Heart left ventricle (tissue), 16 donors: ENCODE measurements around the gene UBA6. TPM values are rescaled to one million over a fixed set of nuclear protein-coding genes. Genes with fewer than 3 reads are reported as not detected.

Source experiments
- ATAC-seq, 4 donors: fragments of 200-7000 bp; cut with Tn5 transposase; one replicate each; pipeline ENCODE4 v1.9.1; 2020 to 2022; ENCODE audit warnings: moderate library complexity in 4 of 4, mild to moderate bottlenecking in 3 of 4, moderate number of reproducible peaks in 1 of 4
- DNase-seq, 5 donors: peaks; one replicate each; pipeline ENCODE4 v3.0.0-alpha.2; 2020
- H3K27ac ChIP-seq, 12 donors: fragments of 200-600 bp; sonication (generic) in 4 of 12; one replicate each; pipeline versions ENCODE4 v1.5.0 to v1.8.0; 2016 to 2022; ENCODE audit warnings: mild to moderate bottlenecking in 2 of 12
- H3K27me3 ChIP-seq, 9 donors: fragments of 200-600 bp; sonication (generic) in 2 of 9; one replicate each; pipeline versions ENCODE4 v1.5.1 to v1.8.0; 2016 to 2022; ENCODE audit warnings: mild to moderate bottlenecking in 3 of 9
- H3K36me3 ChIP-seq, 9 donors: fragments of 200-600 bp; sonication (generic) in 2 of 9; one replicate each; pipeline versions ENCODE4 v1.5.0 to v1.8.0; 2018 to 2022; ENCODE audit warnings: mild to moderate bottlenecking in 2 of 9
- H3K4me1 ChIP-seq, 12 donors: fragments of 200-600 bp; sonication (generic) in 4 of 12; one replicate each; pipeline versions ENCODE4 v1.5.0 to v1.8.0; 2016 to 2022; ENCODE audit warnings: mild to moderate bottlenecking in 3 of 12
- H3K4me3 ChIP-seq, 12 donors: fragments of 200-600 bp; sonication (generic) in 4 of 12; one replicate each; pipeline versions ENCODE4 v1.5.0 to v1.8.0; 2017 to 2022; ENCODE audit warnings: mild to moderate bottlenecking in 9 of 12, moderate library complexity in 4 of 12
- H3K9me3 ChIP-seq, 12 donors: fragments of 200-600 bp; sonication (generic) in 4 of 12; one replicate each; pipeline versions ENCODE4 v1.5.0 to v1.8.0; 2016 to 2022; ENCODE audit warnings: mild to moderate bottlenecking in 1 of 12
- POLR2A ChIP-seq, 2 donors: fragments of 450-650 bp; IDR thresholded peaks; one replicate each; pipeline ENCODE4 v1.6.1; 2017; ENCODE audit warnings: antibody characterized with exemption in 2 of 2, mild to moderate bottlenecking in 2 of 2, moderate library complexity in 2 of 2
- WGBS, 4 donors: extraction: QIAGEN DNeasy Blood & Tissue Kit in 2 of 4; methylation state at CpG; one replicate each; pipeline versions ENCODE4 v1.1.5 to v1.1.7; 2013 to 2018; 5-methylcytosine and 5-hydroxymethylcytosine counted together
- intact Hi-C, 10 donors: fragments of 100-400 bp; cut with DNase I; formaldehyde crosslinking; loops; one replicate each; pipeline versions ENCODE4 v1.11.1 to v1.14.2; 2022
- long read RNA-seq, 3 donors: library from polyadenylated mRNA; unstranded; transcript quantifications; one replicate each; pipeline ENCODE4 v2.0.0, GENCODE V29; 2020 to 2021
- polyA plus RNA-seq, 2 donors: library from polyadenylated mRNA; stranded (reverse); fragments of 200-250 nt; gene quantifications; one replicate each; pipeline ENCODE4 v1.2.3, GENCODE V29; 2013
- total RNA-seq, 9 donors: library from RNA; depleted of rRNA in 2 of 9; stranded (reverse); fragments of >200 nt in 2 of 9; fragmentation: NEBNext Ultra II Directional in 3 of 9; extraction: Animal tissue kit (Norgen Biotek cat#: 25700) in 3 of 9; gene quantifications; one replicate each; pipeline versions ENCODE4 v1.1.0 to v1.2.4, GENCODE V29; 2016 to 2023
- TF ChIP-seq, protein P1 (sequence below), 12 donors: fragments of 200-600 bp; sonication (generic) in 4 of 12; IDR thresholded peaks; one replicate each; pipeline versions ENCODE4 v1.5.0 to v1.8.0; 2018 to 2022; ENCODE audit warnings: antibody characterized with exemption in 12 of 12, mild to moderate bottlenecking in 5 of 12
- donor health status: ischemic (EF 13 %, LVEDD 7.1; RV severe dilation, severe dysfunction).
- donor health status: healthy with polysubstance abuse.
- donor health status: DM: no; HTN: yes; CAD: no.
- donor health status: DM: no; HTN: no; CAD: no.
- donor health status: ischemic (EF 25% LVEDD 6.9; RV normal size, moderate dysfunction).
- donor health status: ischemic (EF 25% LVEDD 5.7; RV mildly dilated, moderate dysfunction).
- donor health status: healthy.
- donor health status: DM: yes; HTN: yes; CAD: no.
- donor health status: ischemic (EF 35%, LVEDD 5.7; RV mildly dilated, moderate dysfunction).
- donor health status: nonischemic (EF 11% LVEDD 7.7; RV severe dilation, severe dysfunction).
- donor health status: DM: yes; HTN: yes; CAD: no.
- donor health status: PGD.
- donor health status: ischemic (EF 29% LVEDD 5.4; RV normal size, mild dysfunction).
- donor health status: nonischemic (EF 23%, LVEDD 6.1; RV moderate dilation, normal function).

Gene UBA6
- total RNA-seq (10 to 100 TPM; 15.2 to 35.3 (median 20.4) TPM), polyA plus RNA-seq (10 to 100 TPM in 1 of 2 donors, 1 to 10 TPM in 1; 3.1 to 17.2 TPM)
- long read RNA-seq, donor 1, full-length matches to known transcripts: 8 of 9 reads
- long read RNA-seq, donor 1, partial matches to known transcripts: 1 of 9 reads
- long read RNA-seq, donor 1, other reads (novel, unspliced or antisense): 0 of 9 reads
- long read RNA-seq, donor 2, full-length matches to known transcripts: 6 of 9 reads
- long read RNA-seq, donor 2, partial matches to known transcripts: 2 of 9 reads
- long read RNA-seq, donor 2, other reads (novel, unspliced or antisense): 1 of 9 reads
- long read RNA-seq, donor 3, full-length matches to known transcripts: 10 of 11 reads
- long read RNA-seq, donor 3, partial matches to known transcripts: 0 of 11 reads
- long read RNA-seq, donor 3, other reads (novel, unspliced or antisense): 1 of 11 reads

DNA sequence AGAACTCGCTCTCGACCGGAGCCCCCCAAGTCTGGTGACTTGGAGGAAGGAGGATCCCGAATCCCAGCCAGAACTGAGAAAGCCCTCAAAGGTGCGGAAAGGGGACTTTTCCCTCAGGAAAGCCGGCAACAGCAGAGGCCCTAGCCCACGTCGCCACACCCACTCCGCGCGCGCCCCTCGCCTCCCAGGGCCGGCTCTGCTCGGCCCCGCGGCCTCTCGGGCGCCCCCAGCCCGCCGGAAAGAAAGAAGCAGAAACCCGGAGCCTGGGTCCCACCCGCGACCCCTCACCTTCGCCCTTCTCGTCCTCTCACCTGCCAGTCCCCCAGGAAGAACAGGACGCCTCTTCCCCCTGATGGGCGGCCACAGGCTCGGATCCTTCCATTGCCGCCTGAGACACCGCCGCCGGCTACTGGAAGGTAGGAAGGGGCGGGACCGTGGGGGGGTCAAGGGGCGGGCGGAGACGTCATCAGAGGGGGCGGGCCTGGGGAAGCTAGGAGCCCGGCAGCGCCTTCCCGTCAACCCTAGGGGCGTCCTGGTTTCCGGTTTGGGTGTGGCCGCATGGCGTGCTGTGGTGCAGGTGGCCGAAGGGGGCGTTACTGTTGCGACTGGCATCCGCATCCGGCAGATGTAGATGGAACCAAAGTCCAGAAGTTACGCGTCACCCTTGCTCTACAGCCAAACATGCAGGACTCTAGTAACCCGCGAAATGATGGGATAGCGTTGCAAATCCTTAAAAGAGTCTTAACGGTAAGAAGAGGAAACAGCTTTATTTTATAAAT, at the start of gene UBA6:
Gene UBA6, minus strand, starts transcription at position 418 of the 779 bp plus-strand sequence. Its CDS starts 36 bp downstream, at position 382.
- intact Hi-C loops: loop anchor here in 1 of 10 donors (1.0 kb wide), 1 partner anchor 156 kb away; the partner anchor contains the start of gene CENPC
- 0 to 1% (median 1%) methylated on average over 38 to 57 of the region's 57 CpGs for WGBS, 4 donors
- peak; percentile 100 for ATAC-seq

DNA sequence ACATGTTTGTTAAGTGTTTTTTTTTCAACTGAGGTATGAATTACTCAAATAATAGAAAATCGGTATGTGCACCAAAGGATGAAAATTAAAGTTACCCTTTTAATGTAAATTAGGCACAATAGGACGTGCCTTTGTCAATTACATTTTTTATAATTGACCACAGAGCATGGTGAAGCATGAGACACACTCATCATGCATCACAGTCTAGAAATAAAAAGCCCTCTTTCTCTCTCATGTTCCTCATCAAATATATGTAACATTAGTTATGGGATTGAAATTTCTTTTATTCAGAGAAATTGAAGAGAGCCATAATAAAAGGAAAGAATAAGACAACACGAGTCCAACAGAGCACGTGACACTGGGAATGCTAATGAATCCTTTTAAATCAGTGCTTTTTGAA, 49.7 kb upstream of the UBA6 start:
- no peaks in the 10 kb centered on the region for H3K9me3 ChIP-seq
- H3K27ac ChIP-seq: no peak overlapping the region
- 90 to 93% (median 91%) methylated on average over 4 of the region's 4 CpGs for WGBS, 4 donors
- no peaks in the 10 kb centered on the region for H3K36me3 ChIP-seq
- no peaks in the 10 kb centered on the region for H3K4me1 ChIP-seq
- no peak for DNase-seq
- no peaks in the 10 kb centered on the region for H3K27me3 ChIP-seq
- H3K4me3 ChIP-seq: no peak overlapping the region
- no peak for TF ChIP-seq POLR2A (IDR thresholded peaks at IDR 0.05)
- TF ChIP-seq, protein P1, sequence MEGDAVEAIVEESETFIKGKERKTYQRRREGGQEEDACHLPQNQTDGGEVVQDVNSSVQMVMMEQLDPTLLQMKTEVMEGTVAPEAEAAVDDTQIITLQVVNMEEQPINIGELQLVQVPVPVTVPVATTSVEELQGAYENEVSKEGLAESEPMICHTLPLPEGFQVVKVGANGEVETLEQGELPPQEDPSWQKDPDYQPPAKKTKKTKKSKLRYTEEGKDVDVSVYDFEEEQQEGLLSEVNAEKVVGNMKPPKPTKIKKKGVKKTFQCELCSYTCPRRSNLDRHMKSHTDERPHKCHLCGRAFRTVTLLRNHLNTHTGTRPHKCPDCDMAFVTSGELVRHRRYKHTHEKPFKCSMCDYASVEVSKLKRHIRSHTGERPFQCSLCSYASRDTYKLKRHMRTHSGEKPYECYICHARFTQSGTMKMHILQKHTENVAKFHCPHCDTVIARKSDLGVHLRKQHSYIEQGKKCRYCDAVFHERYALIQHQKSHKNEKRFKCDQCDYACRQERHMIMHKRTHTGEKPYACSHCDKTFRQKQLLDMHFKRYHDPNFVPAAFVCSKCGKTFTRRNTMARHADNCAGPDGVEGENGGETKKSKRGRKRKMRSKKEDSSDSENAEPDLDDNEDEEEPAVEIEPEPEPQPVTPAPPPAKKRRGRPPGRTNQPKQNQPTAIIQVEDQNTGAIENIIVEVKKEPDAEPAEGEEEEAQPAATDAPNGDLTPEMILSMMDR (IDR thresholded peaks at IDR 0.05): no peak
- no peak for ATAC-seq
- intact Hi-C loops: no loop called here

More for the DNA sequence above, at the start of gene UBA6:
- peaks cover 0 to under 1% (median 0%) of the 10 kb centered on the region in 12 donors for H3K9me3 ChIP-seq
- H3K36me3 ChIP-seq: peaks cover 0 to 3% (median 0%) of the 10 kb centered on the region in 9 donors
- H3K27ac ChIP-seq: peak within 1 kb of the TSS in 11 of 12 donors; percentile 71 to 92 (median 84)
- DNase-seq: peak; percentile 96 to 98 (median 96)
- H3K4me3 ChIP-seq: peak within 1 kb of the TSS; percentile 54 to 98 (median 82)
- H3K27me3 ChIP-seq: no peaks in the 10 kb centered on the region
- TF ChIP-seq, protein P1 (IDR thresholded peaks at IDR 0.05): peak; percentile 29 to 73 (median 51)
- peak in 1 of 2 donors; percentile 36 for TF ChIP-seq POLR2A (IDR thresholded peaks at IDR 0.05)
- H3K4me1 ChIP-seq: peaks cover 0 to 26% (median 14%) of the 10 kb centered on the region in 12 donors

GRCh38 chr4:67749286-67749685, 48.3 kb upstream of the UBA6 start:
- intact Hi-C loops: loop anchor here in 8 of 10 donors (5.0 to 10.0 kb wide), 2 partner anchors 426 to 428 kb away; no protein-coding TSS in a partner anchor
- H3K4me1 ChIP-seq: no peaks in the 10 kb centered on the region
- no peak for DNase-seq
- H3K4me3 ChIP-seq: no peak overlapping the region
- 67 to 80% (median 71%) methylated on average over 3 of the region's 3 CpGs for WGBS, 4 donors
- no peaks in the 10 kb centered on the region for H3K9me3 ChIP-seq
- no peaks in the 10 kb centered on the region for H3K27me3 ChIP-seq
- ATAC-seq: no peak
- no peak for TF ChIP-seq POLR2A (IDR thresholded peaks at IDR 0.05)
- TF ChIP-seq, protein P1 (IDR thresholded peaks at IDR 0.05): no peak
- no peak overlapping the region for H3K27ac ChIP-seq
- no peaks in the 10 kb centered on the region for H3K36me3 ChIP-seq
